ENCODE measurements around the gene LRRC75A.
"Not testable (repeated sequence)": the region's sequence is repeated elsewhere in the genome, so short reads cannot be mapped to it uniquely, and the experiment has no call there.

Gene LRRC75A

GRCh38 chr17:16428098-16428882, 63.7 kb downstream of the LRRC75A start:
- peak in 3 of 4 experiments; percentile 20 to 40 (median 33) for DNase-seq

- no peak for DNase-seq
Observed at GRCh38 chr17:16427020-16427419, 65.0 kb downstream of the LRRC75A start.

- no peak for DNase-seq
Observed at GRCh38 chr17:16425698-16426659, 66.0 kb downstream of the LRRC75A start.

GRCh38 chr17:16425202-16425601, 66.8 kb downstream of the LRRC75A start:
- DNase-seq: no peak

- no peak for DNase-seq
Observed at GRCh38 chr17:16423226-16423872, 68.6 kb downstream of the LRRC75A start.

DNA sequence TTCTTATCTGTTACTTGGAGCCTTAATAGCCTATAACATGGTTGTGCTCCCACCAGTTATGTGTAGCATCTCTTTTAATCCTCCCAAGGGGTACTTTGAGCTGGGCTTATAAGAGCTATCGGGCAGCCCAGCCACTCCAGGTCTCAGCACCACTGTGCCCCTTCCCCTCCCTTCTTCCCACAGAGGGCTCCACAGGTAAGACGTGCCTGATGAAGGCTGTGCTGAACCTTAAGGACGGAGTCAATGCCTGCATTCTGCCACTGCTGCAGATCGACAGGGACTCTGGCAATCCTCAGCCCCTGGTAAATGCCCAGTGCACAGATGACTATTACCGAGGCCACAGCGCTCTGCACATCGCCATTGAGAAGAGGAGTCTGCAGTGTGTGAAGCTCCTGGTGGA, 69.6 kb downstream of the LRRC75A start:
- no peak for DNase-seq

- DNase-seq: peak in 1 of 4 experiments; percentile 21
Observed at GRCh38 chr17:16419929-16420271, 72.1 kb downstream of the LRRC75A start.

GRCh38 chr17:16419074-16419928, 72.7 kb downstream of the LRRC75A start:
- DNase-seq: no peak

- no peak for DNase-seq
Observed at GRCh38 chr17:16418685-16419068, 73.3 kb downstream of the LRRC75A start.

GRCh38 chr17:16417896-16418684, 73.9 kb downstream of the LRRC75A start:
- no peak for DNase-seq

DNA sequence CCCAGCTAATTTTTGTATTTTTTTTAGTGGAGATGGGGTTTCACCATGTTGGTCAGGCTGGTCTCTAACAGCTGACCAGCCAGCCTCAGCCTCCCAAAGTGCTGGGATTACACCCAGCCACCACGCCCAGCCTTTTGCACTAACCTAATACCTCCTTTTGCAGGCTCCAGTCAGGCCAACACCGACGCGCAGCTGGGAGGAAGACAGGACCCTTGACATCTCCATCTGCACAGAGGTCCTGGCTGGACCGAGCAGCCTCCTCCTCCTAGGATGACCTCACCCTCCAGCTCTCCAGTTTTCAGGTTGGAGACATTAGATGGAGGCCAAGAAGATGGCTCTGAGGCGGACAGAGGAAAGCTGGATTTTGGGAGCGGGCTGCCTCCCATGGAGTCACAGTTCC, 74.6 kb downstream of the LRRC75A start:
- DNase-seq: no peak

DNA sequence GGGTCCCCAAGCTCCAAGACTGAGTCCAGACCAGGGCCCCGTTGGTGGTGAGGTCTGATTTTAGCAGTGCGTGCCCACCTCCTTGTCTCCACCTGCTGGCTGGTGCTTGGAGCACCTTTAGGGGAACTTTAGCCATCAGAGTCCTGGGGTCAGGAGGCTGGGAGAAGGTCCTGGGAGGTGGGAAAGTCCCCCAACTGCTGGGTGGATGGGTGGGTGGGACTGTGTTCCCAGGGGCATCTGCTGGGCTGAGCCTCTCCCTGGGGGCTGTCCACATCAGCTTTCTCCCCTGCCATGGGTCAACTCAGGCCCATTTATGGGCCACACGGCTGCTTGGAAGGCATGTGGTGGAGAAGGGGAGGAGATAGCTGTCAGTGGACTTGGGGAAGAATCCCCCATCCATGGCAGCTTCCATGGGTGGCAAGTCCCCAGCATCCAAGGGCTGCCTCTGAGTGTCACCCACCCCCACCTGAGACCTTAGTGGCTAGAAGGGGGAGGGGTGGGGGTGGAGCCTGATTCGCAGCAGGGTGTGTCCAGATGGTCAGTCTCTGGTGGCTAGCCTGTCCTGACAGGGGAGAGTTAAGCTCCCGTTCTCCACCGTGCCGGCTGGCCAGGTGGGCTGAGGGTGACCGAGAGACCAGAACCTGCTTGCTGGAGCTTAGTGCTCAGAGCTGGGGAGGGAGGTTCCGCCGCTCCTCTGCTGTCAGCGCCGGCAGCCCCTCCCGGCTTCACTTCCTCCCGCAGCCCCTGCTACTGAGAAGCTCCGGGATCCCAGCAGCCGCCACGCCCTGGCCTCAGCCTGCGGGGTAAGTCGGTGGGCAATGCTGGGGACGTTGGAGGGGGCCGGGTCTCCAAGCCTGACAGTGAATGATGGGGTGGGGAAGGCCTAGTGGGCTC, 76.7 kb downstream of the LRRC75A start, which contains the start of gene TRPV2:
TSS of gene TRPV2 (plus strand) at position 541 of the 894 bp plus-strand sequence. CDS start 2,098 bp downstream, outside the sequence.
- peak in 2 of 4 experiments; percentile 19 to 44 for DNase-seq

DNA sequence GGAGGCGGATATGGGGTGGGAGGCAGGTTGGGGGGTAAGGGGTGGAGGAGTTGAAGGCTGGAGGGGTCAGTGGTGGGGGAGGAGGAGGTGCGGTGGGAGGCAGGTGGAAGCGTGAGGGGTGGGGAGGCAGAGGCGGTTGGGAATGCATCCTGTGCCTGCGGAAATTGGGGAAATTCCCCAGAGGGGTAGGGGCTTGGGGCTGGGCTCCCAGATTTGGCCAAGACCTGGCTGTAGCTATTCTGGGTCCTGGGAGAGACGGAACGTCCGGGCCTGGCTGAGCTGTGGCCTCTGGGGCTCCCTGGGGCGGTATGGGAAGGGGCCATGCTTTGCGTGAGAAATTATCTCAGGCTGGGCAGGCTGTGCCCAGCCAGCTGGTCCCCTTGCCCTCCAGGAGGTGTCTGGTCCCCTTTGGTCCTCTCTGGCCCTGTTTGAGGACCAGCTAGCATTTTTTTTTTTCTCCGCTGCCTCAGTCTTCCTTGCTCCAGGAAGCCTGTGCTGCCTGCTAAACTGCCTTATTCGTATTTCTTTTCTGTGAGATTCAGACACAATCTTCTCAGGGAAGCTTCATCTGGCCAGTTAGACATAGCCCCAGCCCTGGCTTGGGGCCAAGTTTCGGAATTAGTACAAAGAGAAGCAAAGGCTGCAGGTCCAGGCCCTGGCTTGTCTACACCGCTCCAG, 83.9 kb downstream of the LRRC75A start:
- no peak for DNase-seq

DNA sequence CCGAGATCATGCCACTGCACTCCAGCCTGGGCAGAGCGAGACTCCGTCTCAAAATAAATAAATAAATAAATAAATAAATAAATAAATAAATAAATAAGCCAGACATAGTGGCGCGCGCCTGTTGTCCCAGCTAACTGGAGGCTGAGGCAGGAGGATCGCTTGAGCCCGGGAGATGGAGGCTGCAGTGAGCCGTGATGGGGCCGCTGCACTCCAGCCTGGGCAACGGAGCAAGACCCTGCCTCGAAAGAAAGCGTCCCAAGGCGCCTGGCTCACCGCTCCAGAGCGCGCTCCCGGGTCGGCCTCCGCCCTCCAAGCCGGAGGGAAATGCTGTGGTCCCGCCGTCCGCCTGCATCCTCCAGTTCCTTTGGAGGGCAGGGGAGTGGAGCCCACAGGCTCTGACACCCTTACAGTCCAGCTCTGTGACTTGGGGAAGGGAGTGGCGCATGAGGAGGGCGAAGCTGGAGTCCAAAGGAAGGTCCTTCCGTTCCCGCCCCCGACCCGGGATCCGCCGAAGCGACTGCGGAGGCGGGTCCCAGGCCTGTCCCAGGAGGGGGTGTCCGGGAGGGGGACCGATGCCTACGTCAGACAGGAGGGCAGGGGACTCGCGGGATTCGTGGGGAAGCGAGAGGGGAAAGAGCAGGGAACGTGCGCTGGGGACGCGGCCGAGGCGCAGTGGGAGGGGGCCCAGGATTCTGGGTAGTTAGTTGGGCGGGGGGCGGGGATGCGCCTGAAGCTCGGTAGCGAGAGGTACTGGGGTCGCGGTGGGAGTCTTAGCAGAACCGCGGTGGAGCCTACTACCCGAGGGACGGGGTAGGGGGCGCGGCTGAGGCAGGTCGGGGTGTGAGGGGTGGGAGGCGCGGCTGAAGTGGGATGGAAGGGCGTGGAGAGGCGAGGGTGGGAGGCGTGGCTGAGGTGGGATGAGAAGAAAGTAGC, 85.0 kb downstream of the LRRC75A start:
- DNase-seq: no peak

GRCh38 chr17:16403847-16404246, 88.1 kb downstream of the LRRC75A start:
- not testable (repeated sequence) for DNase-seq

- no peak for DNase-seq
Observed at GRCh38 chr17:16398270-16399267, 93.4 kb downstream of the LRRC75A start.

DNA sequence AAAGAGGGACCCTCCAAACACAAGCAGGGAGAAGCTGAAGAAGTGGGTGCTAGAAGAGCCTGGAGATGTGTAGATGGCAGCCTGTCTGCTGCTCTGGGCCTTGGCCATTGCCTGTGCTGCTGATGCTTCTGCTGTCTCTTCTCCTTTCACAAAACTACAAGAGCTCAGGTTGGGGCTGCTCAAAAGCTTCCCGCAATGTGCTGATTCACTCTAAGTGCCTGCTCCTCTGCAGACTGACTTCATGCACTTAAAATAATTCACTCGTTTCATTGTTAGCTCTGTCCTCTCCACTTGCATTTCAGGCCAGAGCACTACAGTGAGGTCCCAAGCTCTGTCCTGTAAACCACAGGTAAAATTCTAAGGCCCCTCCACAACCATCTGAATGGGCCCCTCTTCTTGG, 95.3 kb downstream of the LRRC75A start:
- not testable (repeated sequence) for DNase-seq
